HL-60 (cell line): ENCODE data around the gene TMEM253.

Experiments used
- DNase-seq, 2 experiments: peaks; one replicate each; pipeline ENCODE4 v3.0.0-alpha.2; 2010 to 2020; ENCODE audit warnings: low read depth in 1 of 2, low spot score in 1 of 2
- H3K27ac ChIP-seq: fragments of 250-450 bp; sonication (Bioruptor Pico); replicated peaks from 2 replicates; pipeline ENCODE4 v1.5.1; 2020; ENCODE audit warnings: mild to moderate bottlenecking, moderate library complexity
- H3K27me3 ChIP-seq: fragments of 250-450 bp; sonication (Bioruptor Pico); 2 replicates; pipeline ENCODE4 v1.5.1; 2021; ENCODE audit warnings: mild to moderate bottlenecking, moderate library complexity; ENCODE audit not compliant: insufficient read depth, poor library complexity, severe bottlenecking
- H3K4me3 ChIP-seq: replicated peaks from 2 replicates; pipeline ENCODE4 v1.5.1; 2011; ENCODE audit warnings: mild to moderate bottlenecking, control low read depth, low read length; ENCODE audit not compliant: insufficient read depth
- CTCF ChIP-seq: IDR thresholded peaks from one replicate; pipeline ENCODE4 v1.5.1; 2011; ENCODE audit warnings: low read length, control low read depth, inconsistent platforms; ENCODE audit not compliant: insufficient read depth
- GABPA ChIP-seq: IDR thresholded peaks from 2 replicates; pipeline ENCODE4 v1.6.1; 2012; ENCODE audit warnings: low read depth
- POLR2AphosphoS5 ChIP-seq: IDR thresholded peaks from 2 replicates; pipeline ENCODE4 v1.6.1; 2012; ENCODE audit warnings: low read depth
- REST ChIP-seq: IDR thresholded peaks from 2 replicates; pipeline ENCODE4 v1.6.1; 2012; ENCODE audit warnings: low read depth; ENCODE audit not compliant: insufficient replicate concordance
- SPI1 ChIP-seq: IDR thresholded peaks from 2 replicates; pipeline ENCODE4 v1.6.1; 2012; ENCODE audit warnings: low read depth, mild to moderate bottlenecking, borderline replicate concordance

TMEM253 gene

GRCh38 chr14:21108791-21109190 lies 7.9 kb downstream of the TMEM253 start:
- TF ChIP-seq CTCF, result no peak
- no peak for TF ChIP-seq GABPA
- TF ChIP-seq SPI1, result no peak
- no peak for TF ChIP-seq POLR2AphosphoS5
- TF ChIP-seq REST, result no peak
- Histone ChIP-seq H3K27me3 (no peaks in the 10 kb centered on the region), H3K4me3 (no peak overlapping the region), H3K27ac (no peak overlapping the region)
- no peak for DNase-seq

GRCh38 chr14:21109377-21110138 lies 8.7 kb downstream of the TMEM253 start:
- no peak for DNase-seq

More at GRCh38 chr14:21109377-21110138, 8.7 kb downstream of the TMEM253 start:
- TF ChIP-seq REST (no peak), GABPA (no peak), SPI1 (no peak), CTCF (no peak), POLR2AphosphoS5 (no peak)
- Histone ChIP-seq H3K27ac (no peak overlapping the region), H3K27me3 (no peaks in the 10 kb centered on the region), H3K4me3 (no peak overlapping the region)
